ENCODE results near the gene PAX6.

The PAX6 gene

DNA sequence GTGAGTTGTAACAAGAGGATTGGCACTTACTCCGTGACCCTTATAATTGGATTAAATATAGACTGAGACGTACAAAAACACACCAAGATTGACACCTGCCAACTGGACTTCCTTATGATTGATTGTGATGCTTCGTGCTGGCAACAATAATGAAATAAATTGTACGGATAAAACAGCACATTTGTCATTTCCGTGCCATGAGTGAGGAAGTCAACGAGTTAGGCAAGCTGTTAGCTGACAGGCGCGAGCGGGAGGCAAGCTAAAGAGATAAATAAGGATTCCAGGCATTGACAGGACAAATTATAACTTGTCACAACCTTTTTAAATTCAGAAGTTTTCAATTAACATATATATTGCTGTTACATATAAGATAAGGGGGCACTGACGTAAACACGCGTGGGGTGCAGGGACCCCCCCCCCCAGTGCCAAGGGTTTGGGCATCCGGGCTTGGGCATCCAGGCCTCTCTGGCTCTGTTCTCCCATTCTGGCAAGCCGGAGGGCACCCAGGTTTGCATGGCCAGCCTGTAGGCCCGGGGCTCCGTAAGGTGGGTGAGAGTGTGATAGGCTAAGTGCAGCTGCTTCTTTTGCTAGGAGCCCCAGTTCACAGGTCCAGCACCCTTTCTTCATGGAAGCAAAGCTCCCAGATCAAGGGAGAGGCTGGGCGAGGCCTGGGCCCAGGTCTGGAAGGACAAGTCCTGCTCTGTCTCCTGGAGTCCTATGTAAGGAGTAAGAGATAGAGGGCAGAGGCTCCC lies 11.2 kb upstream of the PAX6 start:
- FAIRE-seq = no peak

DNA sequence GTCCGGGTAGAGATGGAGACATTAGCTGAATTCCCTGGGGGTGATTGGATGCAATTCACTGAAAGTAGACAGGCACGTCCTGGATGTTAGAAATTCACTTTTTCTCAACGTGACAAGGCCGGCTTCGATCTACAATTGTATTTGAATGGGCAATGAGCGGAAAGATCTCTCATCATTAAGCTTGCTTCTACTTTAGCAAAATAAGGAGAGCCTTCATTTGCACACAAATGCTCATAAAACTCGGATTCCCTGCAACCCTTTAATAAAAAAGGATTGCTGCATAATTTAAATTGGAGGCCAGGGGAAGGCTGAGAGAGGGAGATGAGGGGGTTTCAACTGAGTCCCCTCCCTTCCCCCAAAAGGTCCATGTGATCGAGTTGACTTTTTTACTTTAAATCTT lies 10.6 kb upstream of the PAX6 start:
- FAIRE-seq = no peak

DNA sequence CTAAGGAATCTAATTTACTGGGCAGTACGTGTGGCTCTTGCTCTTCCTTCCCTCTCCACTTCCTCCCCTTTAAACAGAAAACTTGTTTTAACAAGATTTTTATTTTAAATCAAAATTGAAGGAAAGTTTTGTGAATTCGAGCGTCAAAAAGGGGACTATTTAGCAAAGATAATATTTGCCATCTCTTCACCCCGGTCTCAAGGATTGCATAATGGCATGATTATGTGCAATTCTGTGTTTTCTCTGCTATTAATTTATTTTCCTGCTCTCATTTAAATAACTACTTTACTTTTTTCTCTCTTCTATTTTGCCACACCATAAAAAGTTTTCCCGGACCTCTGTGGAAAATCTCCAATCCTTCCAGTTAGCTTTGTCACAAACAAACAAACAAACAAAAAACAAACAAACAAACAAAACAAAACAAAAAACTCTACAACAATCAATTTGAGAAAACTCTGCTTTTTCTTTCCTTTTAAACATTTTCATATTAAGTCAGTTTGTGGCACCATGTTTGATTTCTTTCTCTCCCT lies 10.2 kb upstream of the PAX6 start:
- peak; percentile 90 for FAIRE-seq

DNA sequence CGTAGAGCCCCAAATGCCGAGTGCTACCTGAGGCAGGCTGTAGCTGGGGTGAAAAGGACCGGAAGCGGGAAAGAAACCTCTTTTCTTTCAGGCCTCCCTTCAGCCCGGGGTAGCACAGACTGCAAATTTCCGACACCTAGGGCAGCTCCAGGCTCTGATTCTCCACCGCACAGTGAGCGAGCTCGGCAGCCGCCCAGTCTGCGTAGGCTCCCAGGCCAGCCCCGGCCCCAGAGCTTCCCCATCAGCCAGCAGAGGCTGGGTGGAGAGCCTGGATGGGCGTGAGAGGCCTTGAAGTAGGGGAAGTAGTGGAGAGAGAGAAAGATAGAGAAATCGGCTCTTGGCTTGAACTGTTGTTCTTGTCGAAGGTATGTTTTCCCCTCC lies 9.3 kb upstream of the PAX6 start:
- FAIRE-seq = no peak

DNA sequence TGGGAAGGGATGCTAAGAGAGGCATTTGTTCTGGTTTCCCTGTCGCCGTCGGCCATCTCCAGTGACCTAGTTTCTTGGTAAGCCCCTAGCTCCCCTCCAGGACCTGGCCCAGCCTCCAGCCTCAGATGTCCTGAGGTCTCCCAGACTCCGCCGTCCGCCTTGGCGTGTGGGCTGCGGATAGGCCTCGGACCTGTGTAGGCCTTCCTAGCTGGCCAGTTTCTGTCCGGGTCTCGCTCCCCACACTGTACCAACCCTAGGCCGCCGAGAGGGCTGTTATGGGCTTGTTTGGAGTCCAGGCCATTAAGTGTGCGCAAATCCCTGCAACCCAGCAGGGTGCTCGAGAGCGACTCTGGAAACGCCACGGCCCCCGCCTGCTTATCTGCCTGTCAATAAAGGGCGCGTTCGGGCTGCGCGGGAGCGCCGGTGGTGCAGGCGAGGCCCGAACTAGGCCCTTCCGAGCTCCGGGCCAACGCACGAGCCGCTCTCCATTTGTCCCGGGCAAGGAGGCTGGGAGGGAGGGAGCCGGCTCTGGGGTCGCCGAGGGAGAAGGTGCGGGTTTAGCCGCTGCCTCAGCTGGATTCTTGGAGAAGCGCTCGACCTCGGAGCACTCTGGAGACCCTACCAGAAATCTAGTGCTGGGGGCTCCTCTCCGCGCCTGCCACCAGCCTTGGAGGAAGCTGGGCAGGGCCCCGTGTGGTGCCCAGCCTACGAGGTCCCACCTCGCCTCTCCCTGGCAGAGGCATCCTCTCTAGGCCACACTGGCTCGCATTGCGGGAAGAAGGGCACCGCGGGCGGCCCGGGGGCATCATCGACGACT lies 8.7 kb upstream of the PAX6 start:
- no peak for FAIRE-seq

DNA sequence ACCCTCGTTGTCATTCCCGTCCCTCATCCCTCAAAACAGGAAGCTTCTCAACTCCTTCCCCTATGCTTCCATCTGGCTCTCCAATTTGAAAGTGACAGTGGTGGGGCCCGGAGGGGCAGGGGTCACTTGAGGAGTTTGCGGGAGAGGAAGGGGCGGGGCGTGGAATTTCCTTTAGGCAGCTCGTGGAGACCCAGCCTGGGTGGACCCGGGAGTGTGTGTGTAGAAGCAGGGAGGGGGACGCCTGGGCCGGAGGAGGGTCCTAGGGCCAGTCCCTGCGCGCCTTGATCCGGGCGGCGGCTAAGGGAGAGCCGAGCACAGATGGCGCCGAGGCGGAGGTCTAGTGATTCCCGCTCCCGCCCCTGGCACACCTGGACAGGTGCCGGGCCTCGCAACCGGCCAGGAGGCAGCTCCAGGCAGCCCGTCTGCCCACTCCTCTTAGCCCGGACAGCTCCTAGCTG lies 7.8 kb upstream of the PAX6 start:
- no peak for FAIRE-seq

DNA sequence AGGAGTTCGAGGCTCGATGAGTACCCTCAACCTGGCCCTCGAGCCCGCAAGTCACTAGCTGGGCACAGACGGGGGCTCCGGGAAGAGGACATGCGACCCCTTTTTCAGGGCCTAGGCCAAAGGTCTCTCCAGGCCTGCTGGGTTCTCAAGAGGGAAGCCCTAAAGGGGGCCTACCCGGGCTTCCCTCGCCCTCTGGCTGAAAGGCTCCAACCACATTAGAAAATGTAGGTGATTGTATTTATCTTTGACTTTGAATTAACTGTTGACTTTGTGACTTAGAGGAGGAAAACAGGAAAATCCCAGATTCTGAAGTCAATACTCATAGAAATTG lies 7.3 kb upstream of the PAX6 start:
- no peak for FAIRE-seq

DNA sequence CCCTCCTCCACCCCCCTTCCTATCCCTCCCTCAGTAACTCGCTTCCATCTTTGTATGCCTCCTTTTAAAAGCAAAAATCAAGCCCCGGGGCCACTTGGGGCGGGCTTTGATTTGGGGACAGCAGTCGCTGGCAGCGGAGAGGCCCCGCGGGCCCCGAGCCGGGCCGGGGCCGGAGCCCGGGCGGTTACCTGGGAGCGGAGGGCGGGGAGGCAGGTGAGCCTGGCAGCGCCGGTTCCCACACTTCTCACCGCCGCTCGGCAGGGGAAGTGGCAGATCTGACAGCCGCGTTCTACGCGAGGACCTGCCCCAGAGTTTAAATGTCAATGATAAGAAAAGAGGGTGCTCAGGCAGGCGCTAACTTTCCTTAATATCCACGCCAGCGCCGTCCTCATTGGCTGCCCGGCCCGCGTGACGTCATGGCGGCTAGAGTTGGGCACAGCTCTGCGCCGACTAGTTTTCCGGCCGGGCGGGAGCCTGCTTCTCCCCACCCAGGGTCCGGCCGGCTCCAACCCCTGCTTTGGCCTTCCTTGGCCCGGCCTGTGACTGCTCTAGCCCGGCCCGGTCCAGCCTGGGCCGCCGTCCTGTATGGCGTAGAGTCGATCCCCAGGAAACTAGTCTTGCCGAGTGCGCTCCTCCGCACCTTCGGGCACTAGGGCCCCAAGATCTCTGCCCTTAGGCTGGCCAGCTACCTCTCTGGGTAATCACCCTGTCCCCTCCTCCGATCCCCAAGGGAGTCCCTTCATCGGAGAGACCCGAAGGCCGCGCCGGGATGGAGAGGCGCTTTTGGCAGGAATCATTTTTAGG lies 6.7 kb upstream of the PAX6 start:
- no peak for FAIRE-seq

DNA sequence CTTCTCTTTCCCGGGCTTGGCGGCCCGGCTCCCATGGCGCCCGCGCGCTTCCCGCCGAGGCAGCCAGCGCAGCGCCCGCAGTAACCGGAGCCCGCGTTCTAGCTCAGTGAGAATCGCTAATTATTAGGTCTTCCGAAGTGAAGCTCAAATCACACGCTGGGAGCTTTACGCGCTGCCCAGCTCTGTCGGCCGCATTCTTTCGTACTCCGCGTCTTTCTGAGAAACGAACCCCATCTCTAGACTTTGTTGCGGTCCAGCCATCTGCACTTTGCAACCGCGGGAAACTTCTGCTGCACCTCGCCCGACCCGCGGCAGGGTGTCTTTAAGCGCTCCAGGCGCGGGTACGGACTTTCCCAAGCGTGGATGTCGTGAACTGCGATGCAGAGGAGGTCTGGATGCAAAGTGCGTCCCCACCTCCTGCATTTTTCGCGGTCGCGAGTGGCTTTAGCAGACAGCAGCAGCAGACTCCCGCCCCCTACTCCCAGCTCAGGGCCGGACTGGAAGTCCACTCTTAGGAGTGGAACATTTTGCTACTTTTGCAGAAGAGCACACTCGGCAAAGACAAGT lies 6.0 kb upstream of the PAX6 start:
- no peak for FAIRE-seq

DNA sequence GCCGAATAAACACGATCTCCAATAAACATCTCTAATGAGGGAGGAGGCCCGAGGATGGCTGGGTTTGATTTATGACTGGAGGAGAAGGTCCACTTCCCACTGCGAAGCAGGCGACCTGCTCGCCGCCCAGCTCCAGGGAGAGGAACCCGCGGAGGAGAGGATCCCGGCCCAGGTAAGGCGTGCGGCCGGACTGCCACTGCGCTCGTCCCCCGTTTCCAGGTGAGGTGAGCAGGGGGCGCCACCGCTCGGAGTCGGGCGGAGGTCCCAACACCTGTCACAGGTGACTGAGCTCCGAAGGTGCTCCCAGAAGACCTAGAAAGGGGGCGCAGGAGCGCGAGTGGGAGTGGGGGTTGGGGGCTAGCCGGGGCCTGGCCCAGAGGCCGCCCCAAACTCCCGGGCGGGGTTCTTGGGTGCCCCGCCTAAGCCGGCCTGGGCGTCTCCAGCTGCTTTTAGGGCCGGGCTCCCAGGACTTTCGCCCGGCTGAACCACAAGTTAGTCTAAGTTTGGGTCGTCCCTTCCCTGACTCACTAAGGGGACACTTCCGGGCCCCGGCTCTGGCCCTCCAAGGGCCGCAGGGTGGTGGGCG lies 5.4 kb upstream of the PAX6 start:
- no peak for FAIRE-seq

DNA sequence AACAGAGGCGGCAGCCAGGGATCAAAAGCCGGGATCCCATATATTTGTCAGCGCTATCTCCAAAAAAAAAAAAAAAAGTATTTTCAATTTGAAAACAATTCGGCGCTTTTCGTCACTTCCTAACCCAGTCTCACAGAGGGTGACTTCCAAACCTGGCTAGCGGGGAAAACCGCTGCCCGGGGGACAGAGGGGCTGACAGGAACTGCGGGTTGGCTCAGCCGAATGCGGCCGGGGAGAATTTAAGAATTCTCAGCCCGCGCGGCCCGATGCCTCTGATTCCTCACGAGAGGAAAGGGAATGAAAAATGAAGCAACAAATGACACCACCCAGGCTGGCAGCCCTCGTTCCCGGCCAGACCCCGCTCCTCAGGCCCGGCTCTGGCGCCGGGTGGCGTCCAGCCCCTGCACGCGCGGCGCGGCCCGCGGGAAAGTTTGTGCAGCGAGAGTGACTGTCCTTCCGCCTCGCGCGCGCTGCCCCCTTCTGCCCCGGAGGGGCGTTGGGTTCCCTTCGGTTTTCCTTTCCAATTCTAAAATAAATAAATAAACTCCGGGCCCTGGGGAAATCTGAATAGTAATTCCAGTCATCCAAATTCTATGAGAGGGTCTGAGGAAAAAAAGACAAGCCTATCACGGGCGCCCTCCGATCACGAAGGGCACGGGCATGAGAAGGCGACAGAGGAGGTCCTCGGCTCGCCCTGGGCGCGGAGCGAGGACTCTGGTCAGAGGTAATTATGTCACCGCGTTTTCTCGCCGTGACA lies 4.8 kb upstream of the PAX6 start:
- no peak for FAIRE-seq

DNA sequence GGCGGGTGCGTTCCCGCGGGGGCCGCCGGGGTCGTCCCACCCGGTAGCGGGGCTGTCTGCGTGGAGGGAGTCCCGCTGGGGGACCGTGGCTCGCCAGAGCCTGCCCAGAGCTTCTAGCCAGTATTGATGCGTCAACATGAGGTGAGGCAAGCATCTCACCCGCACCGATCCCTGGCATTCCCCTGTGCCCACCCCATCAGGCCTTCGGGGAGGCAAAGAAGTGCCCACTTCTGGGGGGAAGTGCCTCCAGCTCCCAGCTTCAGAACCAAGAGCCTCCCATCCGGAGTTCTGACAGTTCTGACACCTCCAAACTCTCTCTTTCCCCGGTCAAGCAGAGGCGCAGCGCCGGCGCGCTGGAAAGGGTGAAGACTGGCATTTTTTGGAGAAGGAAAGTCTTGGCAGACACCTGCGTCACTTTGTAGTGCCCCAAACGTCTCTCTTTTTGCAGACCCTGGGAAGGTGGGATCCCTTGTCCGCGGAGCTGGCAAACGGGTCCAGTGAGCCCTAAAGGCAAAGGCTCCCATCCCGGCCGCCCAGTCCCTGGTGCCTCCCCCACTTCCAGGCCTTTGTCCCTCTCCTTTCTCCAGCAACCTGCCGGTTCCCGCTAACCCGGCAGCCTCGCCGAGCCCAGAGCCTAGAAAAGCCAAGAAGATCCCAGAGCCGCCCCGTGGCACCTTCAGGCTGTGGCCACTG lies 3.2 kb upstream of the PAX6 start:
- no peak for FAIRE-seq

DNA sequence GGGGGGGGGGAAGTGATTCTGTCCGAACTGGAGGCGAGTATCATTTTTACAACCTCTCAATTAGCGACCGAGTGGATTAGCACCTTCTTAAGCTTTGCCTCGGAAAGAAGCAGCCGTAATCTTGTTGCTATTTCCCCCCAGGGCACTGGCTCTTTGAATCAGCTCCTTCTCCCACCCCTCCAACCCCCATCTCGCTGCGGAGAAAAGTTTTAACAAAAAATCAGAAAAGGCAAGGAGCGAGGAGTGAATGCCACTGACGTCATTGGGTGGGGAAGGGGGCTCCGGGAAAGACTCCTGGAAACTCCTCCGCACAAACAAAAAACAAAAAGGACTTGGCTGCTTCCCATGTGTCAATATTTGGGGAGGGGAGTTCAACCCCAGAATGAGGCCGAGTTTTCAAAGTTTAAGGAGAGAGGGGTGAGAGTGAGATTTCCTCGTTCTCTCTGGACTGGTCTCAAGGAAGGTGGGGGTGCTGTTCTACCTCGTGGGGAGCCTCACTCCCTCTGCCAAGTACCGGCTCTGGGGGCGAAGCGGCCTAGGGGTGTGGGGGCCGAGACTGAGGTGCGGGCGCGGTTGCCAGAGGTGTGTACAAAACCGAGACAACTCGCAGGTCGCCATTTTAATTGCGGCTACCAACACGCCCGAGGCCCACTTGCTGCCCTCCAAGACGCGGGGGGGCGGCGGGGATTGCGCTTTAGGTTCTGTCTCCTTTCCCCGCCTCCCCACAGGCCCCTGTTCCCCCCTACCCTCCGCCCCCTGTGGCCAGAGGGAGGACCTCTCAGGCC lies 2.5 kb upstream of the PAX6 start:
- no peak for FAIRE-seq

DNA sequence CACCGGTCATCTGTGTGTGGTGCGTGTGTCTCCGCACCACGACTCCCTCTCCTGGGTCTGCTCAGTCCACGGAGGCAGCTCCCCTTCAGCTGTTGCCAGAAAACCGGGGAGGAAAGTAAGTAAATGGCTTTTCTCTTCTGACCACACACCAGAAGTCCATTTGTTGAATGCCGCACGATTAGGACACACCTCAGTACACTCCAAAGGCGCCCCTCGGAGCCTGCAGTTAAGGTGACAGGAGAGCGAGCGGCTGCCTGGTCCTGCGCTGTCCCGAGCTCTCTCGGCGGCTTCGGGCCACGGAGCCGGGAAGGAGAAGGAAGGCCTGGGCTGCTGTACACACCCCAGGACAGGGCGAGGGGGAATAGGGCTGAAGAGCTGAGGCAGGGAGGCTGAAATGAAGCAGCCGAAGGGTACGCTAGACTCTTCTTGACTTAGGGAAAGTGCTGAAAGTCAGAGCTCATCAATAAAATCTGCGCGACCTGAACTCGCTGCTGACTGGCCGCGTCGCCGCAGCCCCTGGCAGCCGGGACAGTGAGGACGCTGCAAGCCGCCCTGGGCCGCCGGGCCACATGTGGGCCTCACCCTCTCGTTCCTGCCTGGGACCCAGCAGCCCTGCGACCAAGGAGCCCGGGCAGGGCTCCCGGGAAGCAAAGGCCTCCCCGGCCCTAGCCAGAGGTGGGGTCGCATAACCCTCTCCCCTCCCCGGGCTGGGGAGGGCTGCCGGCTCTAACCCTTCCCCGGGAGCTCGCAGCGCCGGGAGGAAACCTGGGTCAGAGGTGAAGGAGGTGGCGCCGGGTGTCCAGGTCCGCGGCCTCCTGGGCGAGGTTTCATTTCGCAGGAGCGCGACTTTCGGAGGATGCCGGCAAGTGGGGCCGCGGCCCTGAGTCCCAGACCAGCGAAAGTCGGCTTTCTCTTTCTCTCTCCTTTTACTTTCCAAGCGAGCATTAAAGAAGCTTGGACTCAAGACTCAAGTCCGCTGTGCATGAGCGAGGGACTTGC lies 1.6 kb upstream of the PAX6 start:
- FAIRE-seq = no peak

DNA sequence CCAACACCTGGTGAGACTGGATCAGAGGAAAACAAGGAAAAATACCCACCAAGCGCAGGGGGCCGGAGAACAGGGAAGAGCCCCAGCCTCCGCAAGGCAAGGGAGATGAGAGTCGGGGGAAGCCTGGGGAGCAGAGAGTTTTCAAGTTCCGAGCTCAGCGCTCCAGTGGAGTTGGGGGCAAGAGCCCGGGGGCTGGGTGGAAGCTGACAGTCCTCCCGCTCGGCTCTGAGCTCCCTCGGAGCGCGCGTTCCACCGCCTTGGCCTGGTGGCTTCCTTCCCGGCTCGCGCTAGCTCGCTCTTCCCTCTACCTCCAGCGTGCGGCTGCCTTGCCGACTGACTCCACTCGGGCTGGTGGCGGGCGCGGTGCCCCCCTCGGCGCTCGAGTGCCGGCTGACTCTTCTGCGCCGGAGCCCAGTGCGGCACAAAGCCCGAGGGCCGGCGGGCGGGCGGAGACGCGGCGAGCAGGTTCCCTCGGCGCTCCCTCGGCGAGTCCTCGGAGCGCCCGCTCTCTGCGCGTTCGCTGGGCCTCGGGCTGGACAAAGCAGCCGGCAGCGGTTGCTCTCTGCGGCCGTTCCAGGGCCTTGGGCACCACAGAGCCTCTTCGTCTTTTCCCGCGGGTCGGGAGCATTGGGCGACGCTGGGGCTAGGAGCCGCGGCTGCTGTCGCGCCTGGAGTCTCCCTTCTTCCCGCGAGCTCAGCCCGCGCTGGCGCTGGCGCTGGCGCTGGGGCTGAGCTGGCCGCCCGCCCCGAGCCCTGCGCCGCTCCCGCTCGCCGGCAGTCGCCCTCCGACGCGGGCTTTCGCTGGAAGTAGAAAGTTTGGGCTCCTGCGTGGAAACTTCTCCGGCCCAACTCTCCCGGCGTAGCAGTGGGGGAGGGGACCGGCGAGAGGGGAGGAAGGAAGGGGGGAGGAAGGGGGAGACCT lies 1.0 kb downstream of the PAX6 start:
- FAIRE-seq = no peak

DNA sequence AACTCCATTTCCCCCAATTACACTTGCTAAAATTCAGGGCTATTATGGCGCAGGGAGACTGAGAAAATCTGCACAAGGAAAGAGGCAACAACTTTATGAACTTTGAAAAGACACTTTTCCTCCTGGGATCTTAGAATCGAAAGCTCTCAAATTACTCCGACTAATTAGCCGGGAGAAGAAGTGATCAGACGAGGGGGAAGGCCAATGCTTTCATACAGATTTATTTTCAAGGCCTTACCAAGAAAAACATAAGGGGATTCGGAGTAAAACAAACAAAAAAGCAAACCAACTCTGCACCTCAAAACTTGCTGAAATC lies 1.6 kb downstream of the PAX6 start:
- FAIRE-seq = no peak

DNA sequence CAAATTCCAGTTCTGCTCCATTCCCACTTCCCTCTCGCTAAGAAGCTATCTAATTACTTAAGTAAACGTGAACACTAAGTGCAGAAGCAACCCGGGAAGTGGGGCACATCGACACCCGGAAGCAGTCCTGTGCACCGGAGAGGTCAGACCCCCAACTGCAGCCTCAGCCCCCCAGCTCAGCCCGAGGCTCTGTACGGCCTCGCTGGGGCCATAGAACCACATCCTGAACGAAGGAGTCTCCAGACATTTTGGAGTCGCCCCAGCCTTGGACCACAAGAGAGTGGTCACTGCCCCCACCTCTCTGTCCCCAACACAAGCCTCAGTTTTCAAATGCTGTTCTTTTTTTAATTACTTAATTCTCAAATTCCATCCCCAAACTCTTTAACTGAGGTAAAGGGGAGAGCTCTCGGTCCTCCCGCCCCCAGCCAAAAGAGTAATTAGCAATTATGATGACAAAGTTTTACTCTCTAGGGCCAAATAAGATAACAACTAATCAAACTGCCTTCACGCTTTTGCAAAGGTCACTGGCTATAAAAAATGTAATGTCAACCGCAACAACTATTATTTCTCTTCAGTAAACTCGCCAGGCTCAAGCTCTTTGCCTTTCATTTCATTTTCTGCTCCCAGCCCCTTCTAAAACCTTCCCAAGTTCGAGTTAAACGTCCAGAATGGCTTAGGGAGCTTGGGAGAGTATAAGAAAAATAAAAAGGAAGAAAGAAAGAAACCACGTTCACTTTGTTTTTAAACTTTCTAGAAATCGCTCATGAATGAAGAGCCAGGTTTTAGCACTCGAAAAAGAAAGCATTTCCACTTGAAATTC lies 2.2 kb downstream of the PAX6 start:
- no peak for FAIRE-seq

Data from islet of Langerhans (tissue), 1 donor.